MCF 10A (cell line): ENCODE measurements around the gene GTF3C5. TPM values are rescaled to one million over a fixed set of nuclear protein-coding genes. Genes with fewer than 3 reads are reported as not detected.
"Not testable (repeated sequence)": the region's sequence is repeated elsewhere in the genome, so short reads cannot be mapped to it uniquely, and the experiment has no call there.

ENCODE experiments used
- BruUV-seq: library from RNA; stranded (reverse); fragments of 400-500 nt; replicated peaks from 2 replicates; lab custom pipeline; 2021; lab: Mats Ljungman, UMichigan
- CTCF ChIA-PET: fragments of 300-600 bp; sonication (Branson Sonifier 250); formaldehyde crosslinking; extraction: SDS; loops from one replicate; lab custom pipeline; 2021; ENCODE audit warnings: antibody characterized with exemption, inconsistent platforms; lab: Yijun Ruan, JAX
- POLR2A ChIA-PET: fragments of 300-600, 350-650 bp; sonication (Branson Sonifier 250); formaldehyde crosslinking; extraction: SDS; loops from one replicate; lab custom pipeline; 2020; ENCODE audit warnings: antibody characterized with exemption, inconsistent platforms; lab: Yijun Ruan, JAX
- DNase-seq: peaks from one replicate; pipeline ENCODE4 v3.0.0-alpha.2; 2018; ENCODE audit not compliant: unreplicated experiment
- H3K27ac Mint-ChIP-seq: one replicate; pipeline ENCODE4 v1.8.0; 2022; ENCODE audit warnings: mild to moderate bottlenecking, low read depth, mixed read lengths; ENCODE audit not compliant: unreplicated experiment
- H3K27me3 Mint-ChIP-seq: one replicate; pipeline ENCODE4 v1.8.0; 2022; ENCODE audit warnings: mixed read lengths; ENCODE audit not compliant: insufficient read depth, unreplicated experiment
- H3K36me3 Mint-ChIP-seq: one replicate; pipeline ENCODE4 v1.8.0; 2022; ENCODE audit warnings: mild to moderate bottlenecking, moderate library complexity, mixed read lengths; ENCODE audit not compliant: insufficient read depth, unreplicated experiment
- H3K4me1 Mint-ChIP-seq: one replicate; pipeline ENCODE4 v1.8.0; 2022; ENCODE audit warnings: mixed read lengths; ENCODE audit not compliant: insufficient read depth, unreplicated experiment
- H3K4me3 Mint-ChIP-seq: one replicate; pipeline ENCODE4 v1.8.0; 2022; ENCODE audit warnings: mild to moderate bottlenecking, moderate library complexity, mixed read lengths; ENCODE audit not compliant: unreplicated experiment
- H3K9me3 Mint-ChIP-seq: one replicate; pipeline ENCODE4 v1.8.0; 2022; ENCODE audit warnings: mixed read lengths; ENCODE audit not compliant: unreplicated experiment
- intact Hi-C: fragments of 100-400 bp; cut with micrococcal nuclease; formaldehyde crosslinking; loops from 2 replicates; pipeline ENCODE4 v1.14.1; 2022
- total RNA-seq: library from RNA; stranded (reverse); gene quantifications from 2 replicates; pipeline ENCODE4 v1.2.3, GENCODE V29; 2022
- TF ChIP-seq, protein P1 (sequence below): fragments of 200-600 bp; IDR thresholded peaks from one replicate; pipeline ENCODE4 v1.8.0; 2022; ENCODE audit warnings: antibody characterized with exemption, mild to moderate bottlenecking; ENCODE audit not compliant: unreplicated experiment

GTF3C5 gene
- total RNA-seq, 1 experiment from 2014 or later: 55.4 TPM

DNA sequence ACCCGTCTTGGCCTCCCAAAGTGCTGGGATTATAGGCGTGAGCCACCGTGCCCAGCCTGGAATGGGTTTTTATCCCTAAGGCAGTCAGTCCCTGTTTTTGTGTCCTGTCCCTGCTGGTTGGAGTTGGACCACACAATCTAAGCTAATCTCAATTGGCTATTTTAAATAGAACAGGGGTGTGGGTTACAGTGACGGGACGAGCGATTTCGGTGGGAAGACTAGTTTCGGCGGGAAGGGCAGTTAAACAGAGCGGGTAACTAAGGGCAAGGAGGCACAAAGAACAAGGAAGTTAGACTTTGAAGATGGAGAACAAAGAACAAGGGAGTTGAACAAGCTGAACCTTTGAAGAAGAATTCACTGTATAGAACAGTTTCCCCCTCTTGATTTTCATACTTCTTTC is 1.4 kb downstream of the GTF3C5 start:
- Mint-ChIP-seq H3K27ac (no peak overlapping the region), H3K4me3 (peak overlapping the region; percentile 99), H3K4me1 (peaks cover 29% of the 10 kb centered on the region), H3K27me3 (no peaks in the 10 kb centered on the region), H3K36me3 (peaks cover 12% of the 10 kb centered on the region), H3K9me3 (no peaks in the 10 kb centered on the region)
- no TSS peak for BruUV-seq
- POLR2A ChIA-PET: interaction anchor here (1.0 to 4.0 kb wide), 7 partner anchors 10 to 316 kb away, joined by 6 to 41 read pairs (median 18); partner anchors contain the start of genes MED22 and RPL7A
- CTCF ChIA-PET: interaction anchor here (0.6 to 4.7 kb wide), 6 partner anchors 10 to 298 kb away, joined by 3 to 39 read pairs (median 4); no protein-coding TSS in a partner anchor
- DNase-seq: no peak
- intact Hi-C loops: loop anchor here (5.0 kb wide), 1 partner anchor 115 kb away; no protein-coding TSS in a partner anchor
- TF ChIP-seq, protein P1, sequence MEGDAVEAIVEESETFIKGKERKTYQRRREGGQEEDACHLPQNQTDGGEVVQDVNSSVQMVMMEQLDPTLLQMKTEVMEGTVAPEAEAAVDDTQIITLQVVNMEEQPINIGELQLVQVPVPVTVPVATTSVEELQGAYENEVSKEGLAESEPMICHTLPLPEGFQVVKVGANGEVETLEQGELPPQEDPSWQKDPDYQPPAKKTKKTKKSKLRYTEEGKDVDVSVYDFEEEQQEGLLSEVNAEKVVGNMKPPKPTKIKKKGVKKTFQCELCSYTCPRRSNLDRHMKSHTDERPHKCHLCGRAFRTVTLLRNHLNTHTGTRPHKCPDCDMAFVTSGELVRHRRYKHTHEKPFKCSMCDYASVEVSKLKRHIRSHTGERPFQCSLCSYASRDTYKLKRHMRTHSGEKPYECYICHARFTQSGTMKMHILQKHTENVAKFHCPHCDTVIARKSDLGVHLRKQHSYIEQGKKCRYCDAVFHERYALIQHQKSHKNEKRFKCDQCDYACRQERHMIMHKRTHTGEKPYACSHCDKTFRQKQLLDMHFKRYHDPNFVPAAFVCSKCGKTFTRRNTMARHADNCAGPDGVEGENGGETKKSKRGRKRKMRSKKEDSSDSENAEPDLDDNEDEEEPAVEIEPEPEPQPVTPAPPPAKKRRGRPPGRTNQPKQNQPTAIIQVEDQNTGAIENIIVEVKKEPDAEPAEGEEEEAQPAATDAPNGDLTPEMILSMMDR: no peak

DNA sequence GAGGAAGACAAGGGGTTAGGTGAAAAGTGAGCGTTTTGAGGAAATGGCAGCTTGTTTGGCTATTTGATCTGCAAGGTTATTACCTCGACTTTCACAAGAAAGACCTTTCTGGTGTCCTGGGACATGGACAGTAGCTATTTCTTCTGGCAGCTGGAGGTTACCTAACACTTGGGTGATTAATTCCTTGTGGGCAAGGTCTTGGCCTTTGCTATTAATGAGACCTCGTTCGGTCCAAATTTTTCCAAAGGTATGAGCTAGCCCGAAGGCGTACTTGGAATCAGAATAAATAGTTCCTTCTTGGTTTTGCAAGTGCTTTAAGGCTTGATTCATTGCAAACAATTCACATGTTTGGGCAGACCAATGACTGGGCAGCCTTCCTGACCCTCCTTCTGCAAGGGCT is 4.9 kb downstream of the GTF3C5 start:
- no TSS peak for BruUV-seq

DNA sequence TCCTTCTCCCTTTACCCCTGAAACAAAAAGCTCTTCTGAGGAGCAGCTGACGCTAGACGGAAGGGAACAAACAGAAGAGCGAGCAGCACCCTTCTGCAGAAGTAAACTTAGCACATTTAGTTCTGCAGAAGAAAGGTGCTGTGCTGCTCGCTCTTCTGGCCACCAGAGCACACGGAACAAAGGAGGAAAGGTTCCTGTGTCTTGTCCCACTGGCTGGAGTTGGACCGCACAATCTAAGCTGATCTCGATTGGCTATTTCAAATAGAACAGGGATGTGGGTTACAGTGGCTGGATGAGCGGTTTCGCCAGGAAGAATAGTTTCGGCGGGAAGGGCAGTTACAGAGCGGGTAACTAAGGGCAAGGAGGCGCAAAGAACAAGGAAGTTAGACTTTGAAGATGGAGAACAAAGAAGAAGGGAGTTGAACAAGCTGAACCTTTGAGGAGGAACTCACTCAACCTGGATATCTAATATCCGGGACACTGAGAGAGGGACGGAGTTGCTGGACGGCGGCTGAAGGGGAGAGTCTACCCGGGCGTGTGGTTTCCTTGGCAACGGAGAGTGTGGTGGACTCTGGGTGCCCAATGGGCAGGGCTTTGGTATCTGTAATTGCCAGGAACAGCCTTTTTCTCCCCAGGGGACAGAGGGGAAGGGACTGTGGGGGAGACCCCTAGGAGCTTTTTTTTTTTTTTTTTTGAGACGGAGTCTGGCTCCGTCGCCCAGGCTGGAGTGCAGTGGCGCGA is 7.1 kb downstream of the GTF3C5 start:
- DNase-seq: no peak
- Mint-ChIP-seq H3K27me3 (no peaks in the 10 kb centered on the region), H3K4me1 (peaks cover 14% of the 10 kb centered on the region), H3K4me3 (no peak overlapping the region), H3K27ac (peak overlapping the region; percentile 25), H3K36me3 (peaks cover 15% of the 10 kb centered on the region), H3K9me3 (no peaks in the 10 kb centered on the region)
- intact Hi-C loops: no loop called here
- BruUV-seq: no TSS peak
- TF ChIP-seq, protein P1: no peak
- POLR2A ChIA-PET: interaction anchor here (0.7 to 1.6 kb wide), 2 partner anchors 7 to 31 kb away, joined by 3 to 6 read pairs; partner anchors contain the start of gene GTF3C5
- CTCF ChIA-PET: interaction anchor here (0.6 to 1.5 kb wide), 9 partner anchors 11 to 135 kb away, joined by 3 to 6 read pairs (median 3); no protein-coding TSS in a partner anchor

More for the DNA sequence above, 4.9 kb downstream of the GTF3C5 start:
- DNase-seq: peak; percentile 33
- Mint-ChIP-seq H3K36me3 (peaks cover 7% of the 10 kb centered on the region), H3K9me3 (no peaks in the 10 kb centered on the region), H3K4me1 (peaks cover 29% of the 10 kb centered on the region), H3K4me3 (no peak overlapping the region), H3K27ac (no peak overlapping the region), H3K27me3 (no peaks in the 10 kb centered on the region)
- intact Hi-C loops: no loop called here
- ChIA-PET POLR2A (interaction anchor here (0.9 to 1.6 kb wide), 2 partner anchors 109 to 114 kb away, joined by 3 to 4 read pairs; no protein-coding TSS in a partner anchor), CTCF (interaction anchor here (0.7 to 1.0 kb wide), 5 partner anchors 13 to 114 kb away, joined by 3 to 5 read pairs (median 3); no protein-coding TSS in a partner anchor)
- TF ChIP-seq, protein P1: no peak

DNA sequence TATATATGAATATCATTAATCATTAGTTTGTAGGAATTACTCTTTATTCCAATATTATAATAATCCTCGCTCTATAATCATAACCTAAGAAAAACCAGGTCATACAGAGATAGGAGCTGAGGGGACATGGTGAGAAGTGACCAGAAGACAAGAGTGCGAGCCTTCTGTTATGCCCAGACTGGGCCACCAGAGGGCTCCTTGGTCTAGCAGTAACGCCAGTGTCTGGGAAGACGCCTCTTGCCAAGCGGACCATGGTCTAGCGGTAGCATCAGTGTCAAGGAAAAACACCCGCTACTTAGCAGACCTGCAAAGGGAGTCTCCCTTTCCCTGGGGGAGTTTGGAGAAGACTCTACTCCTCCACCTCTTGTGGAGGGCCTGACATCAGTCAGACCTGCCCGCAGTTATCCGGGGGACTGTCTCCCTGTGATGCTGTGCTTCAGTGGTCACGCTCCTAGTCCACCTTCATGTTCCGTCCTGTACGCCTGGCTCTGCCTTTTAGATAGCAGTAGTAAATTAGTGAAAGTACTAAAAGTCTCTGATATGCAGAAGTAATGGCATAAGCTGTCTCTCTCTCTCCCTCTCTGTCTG is 10.2 kb downstream of the GTF3C5 start:
- H3K27ac Mint-ChIP-seq, intact Hi-C loops, H3K4me1 Mint-ChIP-seq, H3K9me3 Mint-ChIP-seq, H3K4me3 Mint-ChIP-seq, BruUV-seq, H3K27me3 Mint-ChIP-seq: not testable (repeated sequence)
- CTCF ChIA-PET: interaction anchor here (0.6 to 1.5 kb wide), 10 partner anchors 8 to 290 kb away, joined by 3 to 11 read pairs (median 4); no protein-coding TSS in a partner anchor
- TF ChIP-seq, protein P1: peak; percentile 67
- H3K36me3 Mint-ChIP-seq: peaks cover 35% of the 10 kb centered on the region
- POLR2A ChIA-PET: interaction anchor here (1.8 kb wide), 1 partner anchor 10 kb away, joined by 12 read pairs; the partner anchor contains the start of gene GTF3C5
- peak; percentile 39 for DNase-seq
